ENCODE measurements around the gene OR10A6. TPM values are rescaled to one million over a fixed set of nuclear protein-coding genes. Genes with fewer than 3 reads are reported as not detected.

OR10A6 gene
- not detected for total RNA-seq
- polyA plus RNA-seq: not detected

DNA sequence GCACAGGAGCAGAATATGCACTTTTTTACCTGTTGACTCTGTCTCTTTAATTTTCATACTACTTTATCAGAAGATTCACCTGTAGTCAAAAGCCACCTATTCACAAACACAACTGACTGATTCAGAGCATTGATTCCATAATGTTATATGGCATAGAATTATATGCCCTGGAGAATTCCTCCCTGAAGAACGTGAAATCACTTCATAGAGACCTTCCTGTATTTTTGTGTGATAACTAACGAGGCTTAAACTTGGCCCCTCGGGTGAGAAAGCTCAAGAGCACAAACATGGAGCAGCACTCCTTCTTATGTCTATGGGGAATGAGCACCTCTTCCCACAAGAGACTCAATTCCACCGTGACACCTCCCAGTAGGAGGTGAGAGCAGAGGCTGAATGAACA lies at the start of gene OR10A6:
OR10A6 (minus strand) TSS at position 101 of the 400 bp plus-strand sequence. CDS start 2,606 bp downstream, outside the sequence.
- TF ChIP-seq, protein P1, sequence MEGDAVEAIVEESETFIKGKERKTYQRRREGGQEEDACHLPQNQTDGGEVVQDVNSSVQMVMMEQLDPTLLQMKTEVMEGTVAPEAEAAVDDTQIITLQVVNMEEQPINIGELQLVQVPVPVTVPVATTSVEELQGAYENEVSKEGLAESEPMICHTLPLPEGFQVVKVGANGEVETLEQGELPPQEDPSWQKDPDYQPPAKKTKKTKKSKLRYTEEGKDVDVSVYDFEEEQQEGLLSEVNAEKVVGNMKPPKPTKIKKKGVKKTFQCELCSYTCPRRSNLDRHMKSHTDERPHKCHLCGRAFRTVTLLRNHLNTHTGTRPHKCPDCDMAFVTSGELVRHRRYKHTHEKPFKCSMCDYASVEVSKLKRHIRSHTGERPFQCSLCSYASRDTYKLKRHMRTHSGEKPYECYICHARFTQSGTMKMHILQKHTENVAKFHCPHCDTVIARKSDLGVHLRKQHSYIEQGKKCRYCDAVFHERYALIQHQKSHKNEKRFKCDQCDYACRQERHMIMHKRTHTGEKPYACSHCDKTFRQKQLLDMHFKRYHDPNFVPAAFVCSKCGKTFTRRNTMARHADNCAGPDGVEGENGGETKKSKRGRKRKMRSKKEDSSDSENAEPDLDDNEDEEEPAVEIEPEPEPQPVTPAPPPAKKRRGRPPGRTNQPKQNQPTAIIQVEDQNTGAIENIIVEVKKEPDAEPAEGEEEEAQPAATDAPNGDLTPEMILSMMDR (IDR thresholded peaks at IDR 0.05): no peak
- ATAC-seq (no peak), DNase-seq (no peak), FAIRE-seq (no peak)
- no peaks in the 10 kb centered on the region for H3K36me3 ChIP-seq
- no peaks in the 10 kb centered on the region for H3K9me3 ChIP-seq
- WGBS, 2 donors: 51 to 68% methylated on average over 4 of the region's 4 CpGs
- peaks cover 2 to 5% (median 4%) of the 10 kb centered on the region in 3 donors for H3K4me1 ChIP-seq
- intact Hi-C loops (cut with DNase I): no loop called here
- H3K27me3 ChIP-seq: no peaks in the 10 kb centered on the region
- H3K27ac ChIP-seq: no peak within 1 kb of the TSS
- no peak within 1 kb of the TSS for H3K4me3 ChIP-seq

DNA sequence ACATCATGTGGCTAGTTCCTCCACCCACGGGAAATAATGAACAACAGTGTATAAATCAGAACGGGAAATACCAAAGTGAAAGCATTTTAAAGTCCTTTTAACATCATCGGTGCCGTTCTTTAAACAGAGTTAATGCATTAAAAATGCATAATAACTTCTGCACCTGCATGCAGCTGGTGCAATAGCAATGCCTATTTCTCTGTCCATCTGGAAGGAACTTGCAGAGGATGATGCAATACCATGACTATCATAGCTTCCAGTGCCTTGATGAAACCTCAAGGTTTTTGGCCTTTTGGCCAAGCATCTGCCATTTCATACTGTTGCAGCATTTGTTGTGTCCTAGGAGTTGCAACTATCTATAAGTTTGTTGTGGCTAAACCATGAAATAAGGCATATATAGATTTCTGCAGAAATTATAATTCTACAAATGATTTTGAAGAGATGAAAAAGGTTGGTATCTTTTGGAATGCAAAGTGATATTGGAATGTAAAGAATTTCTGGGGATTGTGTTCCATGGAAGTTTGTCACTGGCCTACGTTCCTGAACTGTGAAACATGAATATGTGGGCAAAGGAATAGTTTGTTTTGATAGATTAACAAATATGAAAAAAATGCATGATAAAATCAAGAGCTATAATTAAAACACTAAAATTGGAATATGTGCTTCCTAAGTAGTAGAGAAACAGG lies 46.3 kb upstream of the OR10A6 start:
- Histone ChIP-seq H3K27ac (no peak overlapping the region), H3K9me3 (no peaks in the 10 kb centered on the region), H3K27me3 (no peaks in the 10 kb centered on the region), H3K36me3 (no peaks in the 10 kb centered on the region), H3K4me3 (no peak overlapping the region), H3K4me1 (peaks cover 5 to 13% (median 8%) of the 10 kb centered on the region in 3 donors)
- TF ChIP-seq, protein P1 (IDR thresholded peaks at IDR 0.05): no peak
- DNase-seq (no peak), ATAC-seq (no peak), FAIRE-seq (no peak)
- intact Hi-C loops (cut with DNase I): no loop called here
- WGBS, 2 donors: 66 to 69% methylated on average over 5 of the region's 5 CpGs

DNA sequence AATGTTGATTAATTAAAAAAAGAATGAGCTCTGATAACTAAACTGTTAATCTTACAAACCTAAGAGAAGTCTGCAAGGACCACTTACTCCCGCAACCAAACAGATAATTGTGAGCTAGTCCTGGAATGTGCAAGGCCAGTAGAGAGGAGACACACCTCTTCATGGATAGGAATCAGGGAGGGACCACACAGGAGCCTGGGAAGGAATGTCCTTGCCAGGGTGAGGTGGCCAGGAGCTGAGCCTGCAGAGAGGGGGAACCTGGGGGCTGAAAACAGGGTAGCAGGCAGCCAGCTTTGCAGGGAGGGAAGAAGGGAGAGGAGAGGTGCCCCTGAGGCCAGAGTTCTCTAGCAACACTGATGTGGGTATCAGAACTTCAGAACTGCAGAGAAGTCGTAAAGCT lies 43.6 kb upstream of the OR10A6 start:
- intact Hi-C loops (cut with DNase I): no loop called here
- ATAC-seq (no peak), DNase-seq (no peak), FAIRE-seq (no peak)
- no peaks in the 10 kb centered on the region for H3K36me3 ChIP-seq
- no peaks in the 10 kb centered on the region for H3K27me3 ChIP-seq
- no peaks in the 10 kb centered on the region for H3K9me3 ChIP-seq
- TF ChIP-seq, protein P1 (IDR thresholded peaks at IDR 0.05): no peak
- H3K27ac ChIP-seq: no peak overlapping the region
- WGBS, 2 donors: 88 to 90% methylated on average over 2 of the region's 2 CpGs
- no peak overlapping the region for H3K4me3 ChIP-seq
- H3K4me1 ChIP-seq: no peaks in the 10 kb centered on the region

GRCh38 chr11:7973011-7973410 lies 41.9 kb upstream of the OR10A6 start:
- intact Hi-C loops (cut with DNase I): no loop called here
- no peak for FAIRE-seq
- WGBS, 2 donors: 80 to 87% methylated on average over 5 of the region's 5 CpGs

DNA sequence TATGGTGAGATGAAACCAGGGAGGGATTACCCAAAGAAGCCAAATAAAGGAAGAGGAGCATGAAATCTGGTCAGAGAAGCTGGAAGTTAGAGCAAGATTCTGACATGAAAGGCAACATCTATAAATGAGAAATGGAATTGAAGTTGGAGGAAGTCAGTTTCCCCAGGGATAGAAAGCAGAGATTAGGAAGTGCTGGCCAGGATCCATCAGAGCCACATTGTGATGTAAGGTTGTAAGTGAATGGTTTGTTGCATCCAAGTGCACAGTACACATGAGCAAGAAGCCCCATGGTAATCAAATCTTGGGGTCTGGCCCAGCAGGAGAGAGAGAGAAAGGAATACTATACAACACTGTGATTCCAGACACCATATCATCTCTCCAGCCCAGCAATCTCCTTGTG lies 40.8 kb upstream of the OR10A6 start:
- intact Hi-C loops (cut with DNase I): no loop called here
- Histone ChIP-seq H3K9me3 (no peaks in the 10 kb centered on the region), H3K27ac (no peak overlapping the region), H3K36me3 (no peaks in the 10 kb centered on the region), H3K4me3 (no peak overlapping the region), H3K4me1 (no peaks in the 10 kb centered on the region), H3K27me3 (no peaks in the 10 kb centered on the region)
- ATAC-seq: no peak
- FAIRE-seq: no peak
- DNase-seq: no peak
- TF ChIP-seq, protein P1 (IDR thresholded peaks at IDR 0.05): no peak

More at GRCh38 chr11:7973011-7973410, 41.9 kb upstream of the OR10A6 start:
- no peaks in the 10 kb centered on the region for H3K27me3 ChIP-seq
- no peak overlapping the region for H3K27ac ChIP-seq
- TF ChIP-seq, protein P1 (IDR thresholded peaks at IDR 0.05): no peak
- H3K9me3 ChIP-seq: no peaks in the 10 kb centered on the region
- H3K4me3 ChIP-seq: no peak overlapping the region
- no peaks in the 10 kb centered on the region for H3K36me3 ChIP-seq
- no peak for ATAC-seq
- no peak for DNase-seq
- H3K4me1 ChIP-seq: no peaks in the 10 kb centered on the region
